ENCODE results near the gene PGK1.

GRCh38 chrX:78074088-78074487 lies 30.0 kb upstream of the PGK1 start:
- no peak for TF ChIP-seq CTCF (conservative IDR thresholded peaks at IDR 0.05; ENCODE audit: low read depth, low read length)
- TF ChIP-seq EZH2 (IDR thresholded peaks at IDR 0.05; ENCODE audit: low read length, unreplicated experiment), result no peak
